HCT116 (cell line): ENCODE data around the gene LPAR3. TPM values are rescaled to one million over a fixed set of nuclear protein-coding genes. Genes with fewer than 3 reads are reported as not detected.

Experiments used
- ATAC-seq: fragments of 200-7000 bp; cut with Tn5 transposase; 2 replicates; pipeline ENCODE4 v1.9.1; 2020; ENCODE audit warnings: mild to moderate bottlenecking, moderate library complexity
- BruUV-seq: library from RNA; stranded (reverse); fragments of 400-500 nt; replicated peaks from 2 replicates; lab custom pipeline; 2021; lab: Mats Ljungman, UMichigan
- CTCF ChIA-PET: fragments of 300-600 bp; sonication (Branson Sonifier 250); formaldehyde crosslinking; loops from one replicate; lab custom pipeline; 2021; ENCODE audit warnings: antibody characterized with exemption; lab: Charles Lee
- POLR2A ChIA-PET: fragments of 300-600, 350-600 bp; sonication (Branson Sonifier 250); formaldehyde crosslinking; loops from one replicate; lab custom pipeline; 2021; ENCODE audit warnings: antibody characterized with exemption; lab: Charles Lee
- RAD21 ChIA-PET, 2 experiments: fragments of 300-600 bp; sonication (Branson Sonifier 250); formaldehyde crosslinking; loops; one replicate each; lab custom pipeline; 2023; ENCODE audit warnings: low total read pairs in 2 of 2; ENCODE audit not compliant: uncharacterized antibody in 2 of 2, unreplicated experiment in 2 of 2, low non-redundant PET in 1 of 2; lab: Charles Lee
- DNase-seq: peaks from one replicate; pipeline ENCODE4 v3.0.0-alpha.2; 2010; ENCODE audit warnings: low read depth, low spot score
- H2AFZ ChIP-seq: fragments of 200-600 bp; shearing (Covaris generic), sonication (generic); 2 replicates; pipeline ENCODE4 v1.6.1; 2017; ENCODE audit warnings: low read depth, mixed run types, mixed read lengths, antibody characterized with exemption, low read length; ENCODE audit not compliant: poor library complexity, severe bottlenecking
- H3K27ac ChIP-seq: 2 replicates; pipeline ENCODE4 v1.5.1; 2012; ENCODE audit warnings: low read depth, low read length
- H3K27me3 ChIP-seq: fragments of 200-600 bp; sonication (generic); 2 replicates; pipeline ENCODE4 v1.6.1; 2016; ENCODE audit warnings: mixed run types, low read length, mixed read lengths; ENCODE audit not compliant: insufficient read depth
- H3K36me3 ChIP-seq, 2 experiments: fragments of 200-500 bp in 1 of 2; fragments of 200-600 bp in 1 of 2; sonication (Bioruptor generic) in 1 of 2; sonication (generic) in 1 of 2; 2 replicates each; pipeline versions ENCODE4 v1.5.1 to v1.6.1; 2014 to 2016; ENCODE audit warnings: low read length in 2 of 2, inconsistent platforms in 1 of 2, mixed read lengths in 1 of 2, mixed run types in 1 of 2; ENCODE audit not compliant: insufficient read depth in 2 of 2, control insufficient read depth in 1 of 2
- H3K4me1 ChIP-seq, 2 experiments: fragments of 200-600 bp in 1 of 2; sonication (generic) in 1 of 2; 2 replicates each; pipeline versions ENCODE4 v1.5.1 to v1.6.1; 2012 to 2017; ENCODE audit warnings: low read length in 2 of 2, inconsistent platforms in 1 of 2, mild to moderate bottlenecking in 1 of 2, mixed read lengths in 1 of 2, mixed run types in 1 of 2, moderate library complexity in 1 of 2; ENCODE audit not compliant: insufficient read depth in 2 of 2, control insufficient read depth in 1 of 2
- H3K4me2 ChIP-seq: fragments of 200-600 bp; sonication (generic); 2 replicates; pipeline ENCODE4 v1.6.1; 2017; ENCODE audit warnings: mixed run types, low read length, mixed read lengths
- H3K4me3 ChIP-seq, 2 experiments: fragments of 200-600 bp in 1 of 2; sonication (generic) in 1 of 2; replicated peaks in 1 of 2; 2 replicates each; pipeline ENCODE4 v1.5.1; 2011 to 2016; ENCODE audit warnings: low read length in 2 of 2, control low read depth in 1 of 2, low read depth in 1 of 2, mild to moderate bottlenecking in 1 of 2, mixed read lengths in 1 of 2, mixed run types in 1 of 2
- H3K79me2 ChIP-seq: fragments of 200-600 bp; sonication (generic); 2 replicates; pipeline ENCODE4 v1.6.1; 2017; ENCODE audit warnings: mild to moderate bottlenecking, mixed run types, low read length, moderate library complexity, mixed read lengths; ENCODE audit not compliant: insufficient read depth
- H3K9ac ChIP-seq: fragments of 200-600 bp; sonication (generic); 2 replicates; pipeline ENCODE4 v1.6.1; 2016; ENCODE audit warnings: low read length, mixed read lengths
- H3K9me2 ChIP-seq: fragments of 200-600 bp; sonication (generic), shearing (Covaris generic); 2 replicates; pipeline ENCODE4 v1.6.1; 2017; ENCODE audit warnings: mixed run types, mild to moderate bottlenecking, moderate library complexity; ENCODE audit not compliant: insufficient read depth
- H3K9me3 ChIP-seq, 2 experiments: fragments of 200-500 bp in 1 of 2; fragments of 200-600 bp in 1 of 2; sonication (Bioruptor generic) in 1 of 2; sonication (generic) in 1 of 2; 2 replicates each; pipeline ENCODE4 v1.6.1; 2014 to 2017; ENCODE audit warnings: low read length in 2 of 2, mixed read lengths in 2 of 2, inconsistent platforms in 1 of 2, low read depth in 1 of 2, mild to moderate bottlenecking in 1 of 2, mixed run types in 1 of 2, moderate library complexity in 1 of 2; ENCODE audit not compliant: control insufficient read depth in 1 of 2, insufficient read depth in 1 of 2
- H4K20me1 ChIP-seq: fragments of 200-600 bp; sonication (generic), shearing (Covaris generic); 2 replicates; pipeline ENCODE4 v1.6.1; 2017; ENCODE audit warnings: mixed run types, mild to moderate bottlenecking, moderate library complexity; ENCODE audit not compliant: insufficient read depth
- CBX3 ChIP-seq: IDR thresholded peaks from 2 replicates; pipeline ENCODE4 v1.6.1; 2012; ENCODE audit warnings: low read depth
- ELF1 ChIP-seq: IDR thresholded peaks from 2 replicates; pipeline ENCODE4 v1.6.1; 2012; ENCODE audit warnings: low read depth, borderline replicate concordance
- RAD21 ChIP-seq: IDR thresholded peaks from 2 replicates; pipeline ENCODE4 v1.6.1; 2012; ENCODE audit warnings: low read depth, mild to moderate bottlenecking
- SP1 ChIP-seq: IDR thresholded peaks from 2 replicates; pipeline ENCODE4 v1.6.1; 2012; ENCODE audit warnings: low read depth
- ZBTB33 ChIP-seq: IDR thresholded peaks from 2 replicates; pipeline ENCODE4 v1.6.1; 2011; ENCODE audit warnings: mild to moderate bottlenecking, low read length, moderate library complexity; ENCODE audit not compliant: insufficient replicate concordance; ENCODE audit errors: extremely low read depth
- ZFX ChIP-seq: fragments of 450-650 bp; IDR thresholded peaks from 2 replicates; pipeline ENCODE4 v1.6.1; 2017
- ZNF274 ChIP-seq: fragments of 200-500 bp; sonication (Bioruptor generic); IDR thresholded peaks from 2 replicates; pipeline ENCODE4 v1.6.1; 2014; ENCODE audit warnings: mild to moderate bottlenecking, low read depth, low read length, inconsistent platforms
- intact Hi-C: fragments of 100-400 bp; cut with micrococcal nuclease; formaldehyde crosslinking; loops from 2 replicates; pipeline ENCODE4 v1.10.0; 2022
- total RNA-seq: library from RNA; stranded (reverse); gene quantifications from one replicate; pipeline ENCODE4 v1.2.1, GENCODE V29; 2021; ENCODE audit not compliant: unreplicated experiment

LPAR3 gene
- total RNA-seq, 1 experiment from 2014 or later = 27.2 TPM

GRCh38 chr1:84775535-84775920 lies 117.5 kb downstream of the LPAR3 start:
- Histone ChIP-seq H3K36me3 (no peaks in the 10 kb centered on the region), H3K79me2 (no peaks in the 10 kb centered on the region), H3K9ac (no peak overlapping the region), H2AFZ (no peak overlapping the region), H3K27me3 (no peaks in the 10 kb centered on the region), H3K4me1 (no peaks in the 10 kb centered on the region), H3K9me2 (no peaks in the 10 kb centered on the region), H4K20me1 (no peaks in the 10 kb centered on the region), H3K4me3 (no peak overlapping the region), H3K4me2 (no peak overlapping the region), H3K9me3 (no peaks in the 10 kb centered on the region), H3K27ac (no peak overlapping the region)
- no TSS peak for BruUV-seq
- TF ChIP-seq ELF1 = no peak
- TF ChIP-seq RAD21 = no peak
- TF ChIP-seq ZNF274 = no peak
- no peak for TF ChIP-seq CBX3
- TF ChIP-seq ZFX = no peak
- TF ChIP-seq SP1 = no peak
- TF ChIP-seq ZBTB33 = no peak
- CTCF ChIA-PET = interaction anchor here (1.5 kb wide), 1 partner anchor 22 kb away, joined by 5 read pairs; no protein-coding TSS in a partner anchor
- ATAC-seq (no peak), DNase-seq (no peak)
- RAD21 ChIA-PET = no interaction called here
- POLR2A ChIA-PET = no interaction called here
- intact Hi-C loops = no loop called here
